HG02840 (cell line): ENCODE measurements around the gene SFMBT1.

ENCODE experiments used
- ATAC-seq: cut with Tn5 transposase; IDR thresholded peaks from one replicate; pipeline ENCODE4 v1.9.1; 2021; ENCODE audit warnings: mild to moderate bottlenecking, moderate library complexity, moderate number of reproducible peaks; ENCODE audit not compliant: unreplicated experiment, low FRiP score

SFMBT1 gene

GRCh38 chr3:53045518-53046170 is at the start of gene SFMBT1:
TSS of gene SFMBT1 (minus strand) at chr3:53046073. CDS start at chr3:52969128, 76,945 bp downstream.
- peak; percentile 53 for ATAC-seq

DNA sequence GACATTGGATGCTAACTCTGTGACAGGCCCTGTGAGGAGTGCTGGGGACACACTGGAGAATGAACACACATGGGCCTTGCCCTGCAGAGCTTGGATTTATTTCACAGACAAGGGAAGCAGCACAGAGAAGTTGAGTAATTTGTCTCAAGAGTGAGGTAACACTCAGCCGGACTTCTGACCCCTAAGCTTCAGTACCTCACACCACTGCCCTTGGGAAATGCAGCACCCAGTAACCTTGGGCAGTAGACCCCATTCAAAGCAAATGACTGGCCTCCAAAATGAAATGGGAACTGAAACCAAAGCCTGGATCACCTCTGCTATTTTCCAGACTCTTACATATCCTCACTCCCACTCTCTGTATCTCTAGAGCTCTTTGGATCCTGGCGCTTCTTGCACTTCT is 47.1 kb upstream of the SFMBT1 start:
- no peak for ATAC-seq

DNA sequence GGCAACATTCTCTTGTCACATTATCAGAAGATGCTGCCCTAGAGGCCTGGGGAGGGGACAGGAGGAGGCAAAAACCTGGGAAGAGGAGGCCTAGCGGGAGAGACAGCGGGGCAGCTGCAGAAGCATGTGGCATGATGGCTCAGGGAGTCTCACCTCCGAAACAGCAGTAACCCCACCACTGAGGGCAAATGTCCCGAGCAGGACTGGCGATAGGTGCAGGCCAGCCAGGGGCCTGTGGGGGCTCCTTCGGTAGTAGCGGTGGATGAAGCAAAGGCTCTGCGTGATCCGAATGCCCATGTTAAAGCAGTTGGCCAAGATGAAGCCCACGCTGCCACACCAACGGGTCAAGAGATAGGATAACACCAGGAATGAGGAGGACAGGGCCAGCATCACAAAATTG is 46.3 kb upstream of the SFMBT1 start:
- no peak for ATAC-seq

- no peak for ATAC-seq
These were observed 45.1 kb upstream of the SFMBT1 start for GRCh38 chr3:53091011-53091410.

DNA sequence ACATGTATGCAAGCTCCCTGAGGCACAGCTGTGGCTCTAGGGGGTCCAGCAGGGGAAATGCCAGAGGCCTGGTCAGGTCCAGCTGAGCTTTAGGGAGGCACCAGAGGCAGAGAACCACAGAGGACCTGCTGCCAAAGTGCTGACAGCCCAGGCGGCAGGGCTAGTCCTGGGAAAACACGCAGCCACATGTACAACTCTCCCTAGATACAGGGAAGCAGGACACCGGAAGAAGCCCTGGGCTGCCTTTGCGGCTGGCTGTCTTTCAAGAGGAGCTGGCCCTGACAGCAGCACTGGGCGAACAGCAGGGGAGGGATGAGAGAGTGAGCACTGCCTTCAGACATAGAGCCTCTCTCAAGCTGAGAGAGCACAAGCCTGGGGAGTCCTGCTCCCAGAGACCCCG is 43.6 kb upstream of the SFMBT1 start:
- no peak for ATAC-seq

- ATAC-seq = no peak
These were observed 39.6 kb upstream of the SFMBT1 start for GRCh38 chr3:53085476-53085875.

- ATAC-seq = no peak
These were observed 38.6 kb upstream of the SFMBT1 start for GRCh38 chr3:53084310-53085001.

- no peak for ATAC-seq
These were observed 38.1 kb upstream of the SFMBT1 start for GRCh38 chr3:53083949-53084309.

GRCh38 chr3:53083521-53083920 is 37.6 kb upstream of the SFMBT1 start:
- ATAC-seq = no peak

DNA sequence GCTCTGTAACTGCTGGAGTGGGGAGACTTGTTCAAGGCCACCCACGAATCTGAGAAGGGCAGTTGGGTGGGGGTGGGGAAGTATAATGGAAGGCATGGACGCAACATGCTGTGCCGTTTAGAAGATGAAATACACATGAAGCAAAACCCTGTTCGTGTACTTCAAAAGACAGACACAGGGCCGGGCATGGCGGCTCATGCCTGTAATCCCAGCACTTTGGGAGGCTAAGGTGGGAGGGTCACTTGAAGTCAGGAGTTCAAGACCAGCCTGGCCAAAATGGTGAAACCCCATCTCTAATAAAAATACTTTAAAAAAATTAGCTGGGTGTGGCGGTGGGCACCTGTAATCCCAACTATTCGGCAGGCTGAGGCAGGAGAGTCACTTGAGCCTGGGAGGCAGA is 36.9 kb upstream of the SFMBT1 start:
- ATAC-seq = no peak

- no peak for ATAC-seq
These were observed 35.4 kb upstream of the SFMBT1 start for GRCh38 chr3:53081318-53081717.

GRCh38 chr3:53080612-53081205 is 34.8 kb upstream of the SFMBT1 start:
- no peak for ATAC-seq

DNA sequence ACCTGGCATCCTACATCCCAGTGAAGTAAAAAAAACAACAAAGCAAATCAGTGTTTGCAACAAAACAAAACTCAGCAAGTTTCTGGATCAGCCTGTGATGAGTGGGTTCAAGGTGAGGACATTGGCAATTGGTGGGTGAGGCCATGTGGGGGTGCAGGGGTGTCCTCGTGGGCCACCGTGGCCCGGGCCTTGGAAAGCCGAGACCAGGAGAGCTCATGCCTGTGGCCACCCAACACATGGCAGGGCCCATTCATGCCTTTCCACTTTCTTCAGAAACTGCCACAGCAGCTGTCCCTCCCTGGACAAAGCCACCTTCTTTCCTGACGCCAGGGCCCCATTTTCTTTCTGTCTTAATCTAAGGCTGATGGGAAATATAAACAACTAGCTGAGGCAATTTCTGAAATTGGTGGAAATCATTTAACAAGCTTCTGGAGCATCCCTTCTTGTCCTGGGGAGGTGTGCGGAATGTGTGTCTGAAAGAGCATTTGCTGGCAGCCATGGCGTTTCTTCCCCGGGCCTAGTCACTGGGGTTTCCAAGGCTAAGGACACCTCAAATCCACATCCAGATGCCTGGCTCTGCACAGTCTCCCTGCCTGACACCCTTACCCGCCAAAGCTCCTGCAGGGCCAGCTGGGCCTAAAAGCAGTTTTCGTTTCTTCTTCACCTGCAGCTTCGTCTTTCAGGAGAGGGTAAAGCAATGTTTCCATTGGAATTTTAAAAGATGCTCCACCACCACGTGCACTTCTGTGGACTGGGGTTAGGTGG is 34.1 kb upstream of the SFMBT1 start:
- no peak for ATAC-seq

- ATAC-seq = no peak
These were observed 33.3 kb upstream of the SFMBT1 start for GRCh38 chr3:53079147-53079546.

DNA sequence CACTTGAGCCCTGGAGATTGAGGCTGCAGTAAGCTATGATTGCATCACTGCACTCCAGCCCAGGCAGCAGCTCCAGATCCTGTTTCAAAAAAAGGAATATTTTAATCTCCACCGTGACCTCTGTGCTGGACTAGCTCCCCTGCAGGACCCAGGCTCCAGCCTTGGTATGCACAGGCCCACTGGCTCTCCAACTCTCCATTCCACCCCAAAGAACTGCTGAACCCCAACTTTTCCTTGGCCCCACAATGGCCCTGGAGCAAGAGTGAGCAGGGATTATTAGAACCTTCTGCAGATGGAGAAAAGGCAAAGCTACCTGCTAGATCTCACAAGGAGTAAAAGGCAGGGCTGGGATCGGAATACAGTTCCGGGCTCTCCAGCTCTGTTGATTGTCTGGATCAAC is 32.8 kb upstream of the SFMBT1 start:
- no peak for ATAC-seq

- ATAC-seq = no peak
These were observed 31.8 kb upstream of the SFMBT1 start for GRCh38 chr3:53077476-53078220.

GRCh38 chr3:53075743-53076140 is 29.9 kb upstream of the SFMBT1 start:
- ATAC-seq = no peak

- ATAC-seq = no peak
These were observed 29.2 kb upstream of the SFMBT1 start for GRCh38 chr3:53074761-53075742.

- no peak for ATAC-seq
These were observed 28.5 kb upstream of the SFMBT1 start for GRCh38 chr3:53074366-53074696.
